ENCODE results near the gene ZNF829.

ZNF829 gene

GRCh38 chr19:36851898-36852297, 64.2 kb downstream of the ZNF829 start:
- ChIA-PET CTCF (interaction anchor here (0.7 kb wide), 1 partner anchor 372 kb away, joined by 3 read pairs; no protein-coding TSS in a partner anchor), POLR2A (no interaction called here)
- DNase-seq (ENCODE audit: low read depth, low spot score): no peak
- no peak for TF ChIP-seq CTCF (IDR thresholded peaks at IDR 0.05; ENCODE audit: insufficient read depth, low read length, missing control alignments)
- peak overlapping the region; percentile 100; the same call in 1 of the 2 replicates for H3K4me3 ChIP-seq (ENCODE audit: low read depth, low read length)

GRCh38 chr19:36850559-36851442, 65.3 kb downstream of the ZNF829 start, which contains the start of gene ZNF345:
ZNF345 (plus strand) TSS chr19:36850876; CDS start chr19:36876831, 25,955 bp downstream.
- TF ChIP-seq CTCF (IDR thresholded peaks at IDR 0.05; ENCODE audit: insufficient read depth, low read length, missing control alignments): no peak
- ChIA-PET CTCF (interaction anchor here (1.5 kb wide), 1 partner anchor 66 kb away, joined by 3 read pairs; no protein-coding TSS in a partner anchor), POLR2A (interaction anchor here (0.6 to 2.2 kb wide), 3 partner anchors 13 to 533 kb away, joined by 3 to 29 read pairs (median 3); partner anchors contain the start of gene ZNF790)
- peak; percentile 68 for DNase-seq (ENCODE audit: low read depth, low spot score)
- H3K4me3 ChIP-seq (ENCODE audit: low read depth, low read length): peak within 1 kb of the TSS; percentile 100

- H3K4me3 ChIP-seq (ENCODE audit: low read depth, low read length): peak overlapping the region; percentile 100
- CTCF ChIA-PET: interaction anchor here (1.5 kb wide), 1 partner anchor 67 kb away, joined by 3 read pairs; no protein-coding TSS in a partner anchor
These were observed 66.2 kb downstream of the ZNF829 start for GRCh38 chr19:36849701-36850558.

GRCh38 chr19:36847968-36848367, 68.1 kb downstream of the ZNF829 start:
- CTCF ChIA-PET: no interaction called here
- no peak overlapping the region for H3K4me3 ChIP-seq (ENCODE audit: low read depth, low read length)
- POLR2A ChIA-PET: no interaction called here
- no peak for DNase-seq (ENCODE audit: low read depth, low spot score)
- TF ChIP-seq CTCF (IDR thresholded peaks at IDR 0.05; ENCODE audit: insufficient read depth, low read length, missing control alignments): no peak

More at GRCh38 chr19:36849701-36850558, 66.2 kb downstream of the ZNF829 start:
- DNase-seq (ENCODE audit: low read depth, low spot score): peak; percentile 29
- POLR2A ChIA-PET: interaction anchor here (0.6 to 2.2 kb wide), 3 partner anchors 12 to 532 kb away, joined by 3 to 29 read pairs (median 3); partner anchors contain the start of gene ZNF790
- no peak for TF ChIP-seq CTCF (IDR thresholded peaks at IDR 0.05; ENCODE audit: insufficient read depth, low read length, missing control alignments)

- H3K4me3 ChIP-seq (ENCODE audit: low read depth, low read length): peak overlapping the region; percentile 87
- DNase-seq (ENCODE audit: low read depth, low spot score): no peak
- ChIA-PET POLR2A (interaction anchor here (0.7 to 2.0 kb wide), 3 partner anchors 11 to 532 kb away, joined by 3 to 29 read pairs (median 4); partner anchors contain the start of genes ZNF345, ZNF527 and ZNF850), CTCF (interaction anchor here (1.1 kb wide), 1 partner anchor 24 kb away, joined by 3 read pairs; no protein-coding TSS in a partner anchor)
- TF ChIP-seq CTCF (IDR thresholded peaks at IDR 0.05; ENCODE audit: insufficient read depth, low read length, missing control alignments): no peak
These were observed 77.2 kb downstream of the ZNF829 start for GRCh38 chr19:36838784-36839324.

All from AG04449 (cell line).